IMR-90 (cell line): ENCODE data around the gene MAP3K13. TPM values are rescaled to one million over a fixed set of nuclear protein-coding genes. Genes with fewer than 3 reads are reported as not detected.

Experiments used
- ATAC-seq: fragments of 200-7000 bp; cut with Tn5 transposase; 2 replicates; pipeline ENCODE4 v1.9.1; 2020; ENCODE audit warnings: low read depth, mild to moderate bottlenecking, moderate library complexity
- BruUV-seq: library from RNA; stranded (reverse); fragments of 400-500 nt; replicated peaks from 2 replicates; lab custom pipeline; 2021; lab: Mats Ljungman, UMichigan
- CTCF ChIA-PET: fragments of 300-600 bp; formaldehyde crosslinking; extraction: SDS; loops from one replicate; lab custom pipeline; 2021; ENCODE audit warnings: antibody characterized with exemption; lab: Yijun Ruan, JAX
- POLR2A ChIA-PET: fragments of 300-600 bp; sonication (Branson Sonifier 250); formaldehyde crosslinking; loops from one replicate; lab custom pipeline; 2022; ENCODE audit warnings: antibody characterized with exemption; ENCODE audit not compliant: unreplicated experiment; lab: Charles Lee
- DNase-seq: peaks from one replicate; pipeline ENCODE4 v3.0.0; 2013
- H2AFZ ChIP-seq: replicated peaks from 2 replicates; pipeline ENCODE3; 2013; ENCODE audit warnings: low read length, mild to moderate bottlenecking; ENCODE audit not compliant: poor library complexity
- H2AK5ac ChIP-seq: 2 replicates; pipeline ENCODE4 v1.6.1; 2013; ENCODE audit warnings: low read depth, low read length, inconsistent platforms
- H2AK9ac ChIP-seq: replicated peaks from 2 replicates; pipeline ENCODE3; 2013; ENCODE audit warnings: mild to moderate bottlenecking, low read depth, low read length, moderate library complexity; ENCODE audit not compliant: poor library complexity
- H2BK120ac ChIP-seq: 2 replicates; pipeline ENCODE4 v1.6.1; 2013; ENCODE audit warnings: low read depth, low read length, inconsistent platforms
- H2BK15ac ChIP-seq: 3 replicates; pipeline ENCODE4 v1.6.1; 2013; ENCODE audit warnings: low read depth, low read length, inconsistent platforms
- H2BK20ac ChIP-seq: 2 replicates; pipeline ENCODE4 v1.6.1; 2013; ENCODE audit warnings: low read depth, mild to moderate bottlenecking, inconsistent platforms, low read length, moderate library complexity
- H2BK5ac ChIP-seq: 2 replicates; pipeline ENCODE4 v1.6.1; 2013; ENCODE audit warnings: mild to moderate bottlenecking, low read depth, low read length, inconsistent platforms; ENCODE audit not compliant: poor library complexity, severe bottlenecking
- H3K14ac ChIP-seq: replicated peaks from 2 replicates; pipeline ENCODE4 v1.6.1; 2013; ENCODE audit warnings: low read depth, low read length, inconsistent platforms
- H3K18ac ChIP-seq: 2 replicates; pipeline ENCODE4 v1.6.1; 2013; ENCODE audit warnings: low read depth, low read length, control low read depth
- H3K23ac ChIP-seq: 2 replicates; pipeline ENCODE4 v1.6.1; 2013; ENCODE audit warnings: low read depth, low read length, inconsistent platforms
- H3K27ac ChIP-seq: 2 replicates; pipeline ENCODE4 v1.5.1; 2013; ENCODE audit warnings: mild to moderate bottlenecking, control low read depth, low read length; ENCODE audit not compliant: insufficient read depth
- H3K27me3 ChIP-seq: 2 replicates; pipeline ENCODE4 v1.6.1; 2013; ENCODE audit warnings: low read length; ENCODE audit not compliant: control insufficient read depth, insufficient read depth
- H3K36me3 ChIP-seq: 2 replicates; pipeline ENCODE4 v1.6.1; 2013; ENCODE audit warnings: low read length, mixed read lengths; ENCODE audit not compliant: control insufficient read depth, insufficient read depth
- H3K4ac ChIP-seq: 2 replicates; pipeline ENCODE4 v1.6.1; 2013; ENCODE audit warnings: low read depth, low read length, inconsistent platforms
- H3K4me1 ChIP-seq: 2 replicates; pipeline ENCODE4 v1.6.1; 2013; ENCODE audit warnings: low read length, mixed read lengths; ENCODE audit not compliant: control insufficient read depth, insufficient read depth
- H3K4me2 ChIP-seq: 2 replicates; pipeline ENCODE4 v1.6.1; 2013; ENCODE audit warnings: low read depth, mild to moderate bottlenecking, control low read depth, low read length, moderate library complexity
- H3K4me3 ChIP-seq: 2 replicates; pipeline ENCODE4 v1.5.1; 2013; ENCODE audit warnings: low read depth, mild to moderate bottlenecking, control low read depth, low read length, moderate library complexity; ENCODE audit not compliant: insufficient read depth
- H3K56ac ChIP-seq: 2 replicates; pipeline ENCODE4 v1.6.1; 2013; ENCODE audit warnings: low read length, inconsistent platforms; ENCODE audit not compliant: insufficient read depth; ENCODE audit errors: extremely low read depth
- H3K79me1 ChIP-seq, 2 experiments: 2 replicates each; pipeline ENCODE4 v1.6.1; 2013; ENCODE audit warnings: low read length in 2 of 2, inconsistent platforms in 1 of 2, low read depth in 1 of 2
- H3K9ac ChIP-seq: 2 replicates; pipeline ENCODE4 v1.6.1; 2013; ENCODE audit warnings: low read depth, low read length, control low read depth
- H3K9me1 ChIP-seq: 2 replicates; pipeline ENCODE4 v1.6.1; 2013; ENCODE audit warnings: low read length, inconsistent platforms; ENCODE audit not compliant: insufficient read depth
- H3K9me3 ChIP-seq: 2 replicates; pipeline ENCODE4 v1.6.1; 2013; ENCODE audit warnings: low read length; ENCODE audit not compliant: control insufficient read depth, insufficient read depth
- H4K20me1 ChIP-seq: 2 replicates; pipeline ENCODE4 v1.6.1; 2013; ENCODE audit warnings: low read length, inconsistent platforms; ENCODE audit not compliant: insufficient read depth
- H4K5ac ChIP-seq: 2 replicates; pipeline ENCODE4 v1.6.1; 2013; ENCODE audit warnings: mild to moderate bottlenecking, low read depth, low read length, control low read depth
- H4K8ac ChIP-seq, 2 experiments: 2 replicates each; pipeline ENCODE4 v1.6.1; 2013; ENCODE audit warnings: low read depth in 2 of 2, low read length in 2 of 2, control low read depth in 1 of 2, inconsistent platforms in 1 of 2
- H4K91ac ChIP-seq: 2 replicates; pipeline ENCODE4 v1.6.1; 2013; ENCODE audit warnings: low read depth, low read length, inconsistent platforms; ENCODE audit not compliant: insufficient read depth
- CEBPB ChIP-seq: IDR thresholded peaks from 2 replicates; pipeline ENCODE4 v1.6.1; 2012; ENCODE audit warnings: low read depth, low read length, improper control_type of control experiment
- CHD1 ChIP-seq: IDR thresholded peaks from 2 replicates; pipeline ENCODE4 v1.6.1; 2012; ENCODE audit warnings: low read depth, low read length, improper control_type of control experiment
- WGBS, 2 experiments: methylation state at CpG; one replicate each; pipeline versions ENCODE4 v1.1.5 to v1.1.7; 2013; ENCODE audit warnings: missing lambda C conversion rate in 2 of 2; ENCODE audit not compliant: insufficient read length in 1 of 2; ENCODE audit errors: extremely low coverage in 2 of 2; 5-methylcytosine and 5-hydroxymethylcytosine counted together
- dilution Hi-C: fragments of 300-500 bp; cut with HindIII; formaldehyde crosslinking; loops from one replicate; pipeline ENCODE4 v1.14.3; 2018; ENCODE audit warnings: low sequenced_read_pairs; ENCODE audit not compliant: unreplicated experiment
- in situ Hi-C: fragments of 300-500 bp; cut with MboI; formaldehyde crosslinking; loops from 3 replicates; pipeline ENCODE4 v1.14.3; 2019; ENCODE audit warnings: low sequenced_read_pairs, inconsistent platforms, mixed read lengths
- intact Hi-C: fragments of 100-400 bp; cut with micrococcal nuclease; formaldehyde crosslinking; loops from 2 replicates; pipeline ENCODE4 v1.10.0; 2022
- polyA plus RNA-seq, 3 experiments: library from polyadenylated mRNA; depleted of rRNA; stranded (reverse); fragments of >200 nt; gene quantifications; 2 replicates each; pipeline ENCODE4 v1.2.3, GENCODE V29; 2012; ENCODE audit warnings: low replicate concordance in 1 of 3
- total RNA-seq: library from RNA; depleted of rRNA; stranded (reverse); fragments of >200 nt; gene quantifications from 2 replicates; pipeline ENCODE4 v1.2.3, GENCODE V29; 2012
- TF ChIP-seq, protein P1 (sequence below): fragments of 150-350 bp; IDR thresholded peaks from 2 replicates; pipeline ENCODE4 v1.6.1; 2017; ENCODE audit warnings: mild to moderate bottlenecking, antibody characterized with exemption, low read length, low read depth

Gene MAP3K13
- total and polyA plus RNA-seq, 2 of the 4 experiments (the other 2 are of a cell fraction) = 9.9 to 17.6 TPM

DNA sequence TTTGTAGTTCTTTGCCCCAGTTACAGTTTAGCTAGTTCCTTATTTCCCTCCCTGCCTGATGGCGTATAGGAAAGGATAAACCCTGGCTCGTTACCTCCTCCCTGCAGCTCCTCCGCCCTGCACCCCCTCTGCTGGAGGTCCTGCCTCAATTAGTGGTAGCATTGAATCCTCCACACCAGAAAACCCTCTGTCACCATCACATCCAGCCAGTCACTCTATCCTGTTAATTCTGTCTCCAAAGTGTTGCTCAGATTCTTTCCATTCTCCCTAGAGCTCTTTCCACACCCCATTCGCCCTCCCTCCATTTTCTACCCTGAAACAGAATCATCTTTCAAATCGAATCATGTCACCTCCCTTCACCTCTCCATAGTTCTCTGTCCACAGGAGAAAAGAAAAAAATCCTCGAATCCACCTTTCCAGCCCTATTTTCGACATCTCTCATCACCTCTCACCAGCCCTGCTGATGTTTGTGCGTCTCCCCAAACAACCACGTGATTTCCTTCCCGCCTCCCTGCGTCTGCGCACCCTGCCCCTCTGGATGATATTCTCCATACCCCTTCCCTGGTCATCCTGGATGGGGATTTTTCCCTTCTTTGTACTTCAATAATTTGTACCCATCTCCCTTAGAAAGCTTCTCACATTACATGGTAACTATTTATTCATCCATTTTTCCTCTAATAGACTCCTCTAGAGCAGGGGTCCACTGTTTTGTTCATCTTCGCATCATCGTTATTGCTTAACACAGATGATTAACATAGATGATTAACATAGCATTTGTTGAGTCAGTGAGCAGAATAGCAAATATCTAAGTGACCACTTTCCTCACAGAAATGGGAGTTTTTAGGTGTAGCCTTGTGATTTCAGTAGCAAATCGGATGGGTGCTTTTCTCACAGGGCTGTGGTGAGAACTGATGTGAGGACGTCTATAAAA, 37.1 kb downstream of the MAP3K13 start:
- Histone ChIP-seq H3K56ac (no peak overlapping the region), H3K14ac (no peak overlapping the region), H2AFZ (no peak overlapping the region), H3K4me1 (peaks cover 3% of the 10 kb centered on the region; the same call in 1 of the 2 replicates), H3K27ac (no peak overlapping the region), H2BK20ac (no peak overlapping the region), H4K5ac (no peak overlapping the region), H3K4me2 (no peak overlapping the region), H3K23ac (no peak overlapping the region), H2BK5ac (no peak overlapping the region), H3K9me3 (no peaks in the 10 kb centered on the region), H4K8ac (no peak overlapping the region), H2AK9ac (peak overlapping the region; percentile 37), H2AK5ac (no peak overlapping the region), H2BK15ac (no peak overlapping the region), H4K20me1 (no peaks in the 10 kb centered on the region), H3K18ac (no peak overlapping the region), H3K9ac (no peak overlapping the region), H3K4me3 (no peak overlapping the region), H2BK120ac (no peak overlapping the region), H4K91ac (no peak overlapping the region), H3K36me3 (no peaks in the 10 kb centered on the region), H3K9me1 (no peaks in the 10 kb centered on the region), H3K79me1 (no peaks in the 10 kb centered on the region), H3K27me3 (no peaks in the 10 kb centered on the region), H3K4ac (no peak overlapping the region)
- POLR2A ChIA-PET = no interaction called here
- peak; percentile 47 for DNase-seq
- no TSS peak for BruUV-seq
- dilution Hi-C loops (no loop called here), intact Hi-C loops (no loop called here), in situ Hi-C loops (no loop called here)
- CTCF ChIA-PET = interaction anchor here (1.7 kb wide), 1 partner anchor 24 kb away, joined by 4 read pairs; no protein-coding TSS in a partner anchor
- 82% methylated on average over 3 of the region's 16 CpGs; no CpG with 5 or more reads in 1 of the 2 experiments for WGBS, 2 experiments
- ATAC-seq = no peak
- TF ChIP-seq CEBPB (peak; percentile 87), CHD1 (no peak)
- TF ChIP-seq, protein P1, sequence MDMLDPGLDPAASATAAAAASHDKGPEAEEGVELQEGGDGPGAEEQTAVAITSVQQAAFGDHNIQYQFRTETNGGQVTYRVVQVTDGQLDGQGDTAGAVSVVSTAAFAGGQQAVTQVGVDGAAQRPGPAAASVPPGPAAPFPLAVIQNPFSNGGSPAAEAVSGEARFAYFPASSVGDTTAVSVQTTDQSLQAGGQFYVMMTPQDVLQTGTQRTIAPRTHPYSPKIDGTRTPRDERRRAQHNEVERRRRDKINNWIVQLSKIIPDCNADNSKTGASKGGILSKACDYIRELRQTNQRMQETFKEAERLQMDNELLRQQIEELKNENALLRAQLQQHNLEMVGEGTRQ = no peak
